IPS-11a (cell line): ENCODE results near the gene MMP24OS.
"Not testable (repeated sequence)": the region's sequence is repeated elsewhere in the genome, so short reads cannot be mapped to it uniquely, and the experiment has no call there.

Experiments
- H3K4me3 ChIP-seq: one replicate; pipeline ENCODE4 v1.5.1; 2013; ENCODE audit warnings: low read depth, low read length, control low read depth

MMP24OS gene

DNA sequence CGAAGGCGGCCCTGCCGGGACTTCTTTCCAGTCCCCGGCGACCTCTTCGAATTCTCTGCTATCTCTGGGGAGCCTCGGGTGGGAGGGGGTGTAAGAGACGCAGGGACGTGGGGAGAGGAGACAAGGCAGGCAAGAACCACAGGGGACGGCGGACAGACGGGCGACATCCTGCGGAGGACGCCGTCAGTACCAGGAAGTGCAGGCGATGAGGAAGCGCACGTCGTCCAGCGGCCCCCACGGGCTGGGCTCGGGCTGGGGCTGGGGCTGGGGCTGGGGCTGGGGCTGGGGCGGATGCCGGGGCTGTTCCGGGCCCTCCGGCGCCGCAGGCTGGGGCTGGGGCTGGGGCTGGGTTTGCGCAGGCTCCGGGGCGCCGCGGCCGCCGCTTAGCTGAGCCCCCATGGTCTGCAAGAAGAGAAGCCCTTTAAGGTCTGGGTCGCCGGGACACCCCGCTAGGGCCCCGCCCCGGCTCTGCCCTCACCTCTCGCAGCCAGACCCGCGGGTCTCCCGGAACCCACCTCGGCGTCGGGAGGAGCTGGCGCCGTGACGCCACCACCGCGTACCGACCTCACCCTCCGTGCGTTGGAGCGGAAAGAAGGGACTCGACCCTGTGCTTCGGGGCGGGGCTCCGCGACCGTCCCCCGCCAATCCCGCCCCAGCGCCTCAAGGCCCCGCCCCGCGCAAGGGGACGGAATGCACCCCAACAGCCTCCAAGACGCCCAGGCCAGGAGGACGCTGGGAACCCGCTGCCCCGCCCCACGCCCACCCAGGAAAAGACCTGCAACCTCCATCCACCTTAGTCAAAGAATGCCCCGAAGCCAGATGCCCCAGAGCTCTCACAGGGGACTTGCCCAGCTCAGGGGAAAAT, at the start of gene MMP24OS:
TSS of gene MMP24OS (minus strand) at position 592 of the 865 bp plus-strand sequence. CDS start at position 399, 193 bp downstream.
- H3K4me3 ChIP-seq = peak within 1 kb of the TSS; percentile 68

DNA sequence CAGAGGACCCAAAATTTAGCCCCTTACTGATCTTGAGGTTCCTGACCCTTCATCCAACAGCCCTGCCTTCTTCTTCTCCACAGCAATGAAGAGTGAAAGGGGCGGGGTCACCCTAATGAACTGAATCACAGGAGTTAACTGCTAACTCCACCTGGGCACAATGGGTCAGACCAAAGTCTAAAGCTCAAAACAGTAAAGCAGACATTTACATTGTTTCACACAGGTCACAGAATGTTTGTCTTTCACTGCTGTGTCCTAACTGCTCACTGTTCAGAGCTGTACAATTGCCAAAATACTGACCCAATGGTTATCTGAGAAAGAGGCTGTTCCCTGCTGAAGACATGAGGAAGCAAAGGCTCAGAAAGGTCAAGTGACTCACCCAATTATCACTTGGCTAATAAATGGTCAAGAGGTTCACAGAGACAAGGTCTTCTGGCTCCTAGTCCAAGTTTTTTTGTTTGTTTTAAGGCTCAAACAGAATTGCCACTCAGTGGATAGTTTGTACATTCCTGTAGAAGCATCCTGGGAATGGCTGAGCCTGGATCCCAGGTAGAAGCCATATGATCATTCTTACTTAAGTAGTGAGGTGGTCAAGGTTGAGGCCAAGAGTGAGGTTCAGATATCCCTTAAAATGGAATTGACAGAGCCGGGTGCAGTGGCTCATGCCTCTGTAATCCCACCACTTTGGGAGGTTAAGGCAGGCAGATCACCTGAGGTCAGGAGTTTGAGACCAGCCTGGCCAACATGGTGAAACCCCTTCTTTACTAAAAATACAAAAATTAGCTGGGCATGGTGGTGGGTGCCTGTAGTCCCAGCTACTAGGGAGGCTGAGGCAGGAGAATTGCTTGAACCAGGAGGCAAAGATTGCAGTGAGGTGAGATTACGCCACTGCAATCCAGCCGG, 49.4 kb upstream of the MMP24OS start:
- no peak overlapping the region for H3K4me3 ChIP-seq

DNA sequence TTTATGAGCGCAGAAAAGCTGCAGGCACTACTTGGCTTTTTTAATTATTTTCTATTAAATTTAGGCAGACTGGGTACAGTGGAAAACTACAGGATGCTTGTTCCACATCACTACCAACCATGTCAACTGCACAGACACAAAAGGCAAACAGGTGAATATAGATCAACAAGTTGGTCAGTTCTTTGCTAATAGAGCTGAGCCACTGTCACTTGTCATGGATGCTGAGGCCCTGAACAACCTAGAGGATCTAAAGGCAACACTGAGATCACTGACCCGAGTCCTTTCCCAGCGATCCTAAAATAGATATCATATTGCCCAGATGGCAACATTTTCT, 48.8 kb upstream of the MMP24OS start:
- no peak overlapping the region for H3K4me3 ChIP-seq

DNA sequence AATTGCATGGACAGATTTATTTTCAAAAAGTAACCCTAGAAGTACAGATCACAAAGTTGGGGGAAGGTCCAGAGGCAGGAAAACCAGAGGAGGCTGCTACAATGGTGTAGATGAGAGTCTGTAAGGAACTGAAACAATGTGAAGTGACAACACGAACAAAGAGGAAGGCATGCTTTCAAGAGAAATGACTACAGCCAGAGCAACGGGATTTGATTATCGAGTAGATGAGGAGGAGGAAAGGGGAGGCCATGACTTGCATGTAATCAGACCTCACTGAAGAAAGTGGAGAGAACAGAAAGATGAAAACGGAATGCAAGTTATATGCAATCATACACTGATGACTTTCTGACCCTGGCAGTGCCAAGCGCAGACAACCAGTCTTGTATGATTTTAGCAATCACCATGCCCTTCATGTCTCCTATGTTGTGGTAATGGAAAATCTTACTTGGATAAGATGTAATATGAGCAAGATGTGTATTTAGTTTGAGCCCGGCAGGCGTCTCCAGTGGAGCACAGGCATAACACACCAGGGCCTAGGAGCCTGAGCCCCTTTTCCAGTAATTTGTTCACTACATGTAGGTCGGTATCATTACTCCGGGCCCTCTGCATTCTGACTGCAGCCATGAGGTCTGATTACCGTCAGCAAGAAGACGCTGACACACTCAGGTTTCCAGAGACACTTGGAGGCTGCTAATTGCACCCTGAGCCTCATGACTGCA, 48.3 kb upstream of the MMP24OS start:
- no peak overlapping the region for H3K4me3 ChIP-seq

DNA sequence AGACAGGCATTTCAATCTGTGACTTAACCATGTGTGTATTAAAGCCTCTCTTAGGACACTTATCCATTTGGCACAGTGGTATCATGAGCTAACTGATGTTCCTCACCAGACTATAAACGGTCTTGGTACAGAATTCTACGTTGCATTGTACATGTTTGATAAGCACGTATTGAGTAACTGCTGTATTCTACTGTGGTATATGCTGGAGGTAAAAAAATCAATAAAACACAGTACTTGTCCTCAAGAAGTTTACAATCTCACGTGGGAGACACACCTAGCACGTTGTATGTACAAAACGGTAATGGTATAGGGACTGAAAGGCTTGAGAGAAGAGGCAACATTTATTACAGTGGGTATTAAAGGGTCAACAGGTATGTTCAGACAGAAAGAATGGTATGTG, 47.5 kb upstream of the MMP24OS start:
- no peak overlapping the region for H3K4me3 ChIP-seq

DNA sequence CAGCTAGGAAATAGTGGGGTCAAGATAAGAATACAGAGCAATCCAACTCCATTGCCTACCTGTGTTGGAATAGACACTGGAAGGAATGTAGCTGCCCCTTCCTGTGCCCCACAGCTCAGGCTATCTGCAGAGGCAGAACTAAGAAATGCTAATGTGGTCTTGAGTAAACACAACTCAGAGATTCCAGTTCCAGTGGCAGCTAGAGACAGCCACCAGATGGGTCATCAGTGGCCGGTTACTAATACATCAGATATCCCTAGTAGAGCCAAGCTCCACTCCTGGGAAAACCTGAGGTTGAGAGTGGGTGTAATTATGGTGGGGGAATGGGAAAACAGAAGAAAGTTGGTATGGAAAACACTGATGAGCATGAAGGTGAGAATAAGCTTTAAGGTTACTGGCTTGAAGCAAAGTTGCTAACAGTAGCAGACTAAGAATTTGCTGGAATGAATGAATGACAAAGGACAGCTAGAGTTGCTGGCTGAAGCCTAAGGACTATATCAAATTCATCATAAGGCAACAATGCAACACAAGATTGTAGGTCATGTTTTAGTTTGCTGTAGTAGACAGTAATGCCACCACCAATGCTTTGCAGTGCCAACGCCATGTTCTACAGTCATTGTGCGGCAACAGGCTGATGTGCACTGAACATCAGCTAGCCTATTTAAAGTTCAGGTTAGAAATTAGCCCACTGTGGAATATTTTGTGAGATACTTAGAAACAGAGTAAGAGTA, 42.6 kb upstream of the MMP24OS start:
- H3K4me3 ChIP-seq = no peak overlapping the region

DNA sequence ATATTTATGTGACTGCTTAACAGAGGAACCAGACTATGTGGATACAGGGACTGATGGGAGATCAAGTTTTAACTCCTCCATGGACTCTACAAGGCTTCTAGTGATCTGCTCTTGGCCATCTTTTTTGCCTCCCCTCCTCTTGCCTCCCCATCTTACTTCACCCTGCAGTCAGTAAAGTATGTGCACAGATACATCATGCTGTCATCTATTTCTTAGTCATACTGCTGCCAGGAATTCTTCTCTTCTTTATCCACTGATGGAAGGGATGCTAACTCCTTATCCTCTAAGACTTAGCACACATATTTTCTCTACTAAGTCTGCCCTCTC, 41.9 kb upstream of the MMP24OS start:
- H3K4me3 ChIP-seq = no peak overlapping the region

DNA sequence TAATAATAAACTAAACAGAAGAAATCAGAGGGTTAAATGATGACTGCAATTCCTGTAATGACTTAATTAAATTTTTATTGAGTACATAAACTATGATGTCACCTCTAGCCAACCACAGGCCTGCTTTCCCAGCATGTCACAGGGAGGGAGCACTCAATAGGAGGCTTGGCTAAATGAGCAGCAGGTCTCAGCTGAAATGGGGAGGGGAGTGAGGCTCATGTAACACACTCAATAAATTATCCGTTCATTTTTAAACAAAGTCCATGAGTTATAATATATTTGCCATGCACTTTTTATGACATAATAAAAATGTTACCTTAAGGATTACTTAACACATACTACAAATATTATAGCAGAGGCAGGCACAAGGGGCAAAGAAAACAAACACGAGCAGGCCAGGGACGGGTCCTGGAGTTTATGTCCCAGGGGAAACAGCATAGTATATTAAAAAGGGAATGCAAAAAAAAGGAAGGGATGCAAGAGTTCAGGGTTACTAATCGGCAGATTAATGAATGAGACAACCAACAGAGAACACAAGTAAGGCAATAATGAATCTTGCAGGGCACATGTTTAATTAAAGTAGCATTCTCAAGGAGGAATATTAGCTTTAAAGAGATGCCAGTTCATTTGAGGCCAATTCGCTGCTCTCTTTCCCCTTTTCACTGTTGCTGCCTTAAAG, 41.4 kb upstream of the MMP24OS start:
- H3K4me3 ChIP-seq = no peak overlapping the region

DNA sequence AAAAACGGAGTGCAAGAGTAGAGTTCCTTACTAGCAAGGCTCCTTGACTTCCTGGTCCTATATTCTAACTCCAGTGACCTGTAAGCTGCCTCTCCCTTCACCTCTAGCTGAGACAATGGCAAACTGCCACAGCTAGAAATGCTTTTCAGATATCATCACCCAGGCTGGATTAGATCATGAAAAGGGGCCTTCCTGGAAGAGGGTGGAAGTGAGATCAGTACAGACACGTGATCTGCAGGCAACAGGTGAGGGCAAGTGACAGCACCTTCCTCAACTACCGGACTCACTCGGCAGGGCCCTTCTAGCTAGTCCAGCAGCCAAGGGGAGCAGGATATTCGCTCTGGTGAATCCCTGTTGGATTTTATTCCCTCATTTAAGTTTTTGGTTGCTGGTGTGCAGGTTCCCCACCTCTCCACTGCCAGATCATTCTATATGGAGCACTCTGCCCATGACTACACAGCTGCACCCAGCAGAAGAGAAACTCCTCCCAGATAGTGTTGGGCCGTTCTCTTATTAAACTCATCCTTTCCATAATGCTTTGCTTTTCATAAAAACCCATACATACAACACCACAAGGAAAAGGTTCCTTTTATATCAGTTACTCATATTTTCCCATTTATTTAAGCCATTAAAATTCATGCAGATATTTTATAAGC, 40.7 kb upstream of the MMP24OS start:
- no peak overlapping the region for H3K4me3 ChIP-seq

DNA sequence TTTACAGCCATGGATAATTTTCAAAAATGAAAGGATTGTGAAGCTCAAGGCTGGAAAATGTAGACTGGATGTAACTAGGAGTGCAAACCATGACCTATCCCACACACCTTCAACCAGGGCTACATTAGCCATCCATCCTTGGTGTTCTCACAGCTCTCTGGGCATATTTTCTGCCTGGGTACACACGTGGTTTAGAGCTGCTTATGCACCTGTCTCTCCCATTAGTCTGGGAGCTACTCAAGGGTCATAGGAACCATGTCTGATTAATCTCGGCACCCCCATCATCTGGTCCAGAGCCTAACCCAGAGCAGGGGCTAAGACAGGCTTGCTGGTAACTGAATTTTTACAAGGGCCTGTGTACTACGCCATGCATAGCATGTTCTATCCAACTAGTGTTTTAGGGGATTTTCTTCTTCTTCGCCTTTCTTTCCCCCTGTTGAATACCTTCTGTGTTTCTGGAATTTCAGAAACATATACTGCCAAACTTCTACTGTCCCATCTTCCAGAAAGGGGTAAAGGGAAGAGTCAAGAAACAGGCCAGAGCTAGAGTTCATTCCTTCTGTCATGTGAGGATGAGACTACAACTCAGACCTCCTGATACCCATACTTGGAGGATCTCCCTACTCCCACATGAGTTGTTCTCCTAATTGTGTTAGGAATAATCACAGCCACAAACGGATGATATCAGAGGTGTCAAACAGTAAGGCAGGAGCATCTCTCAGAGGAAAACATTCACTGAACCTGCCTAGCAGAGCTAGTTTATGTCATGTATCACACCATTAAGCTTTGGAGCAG, 39.7 kb upstream of the MMP24OS start:
- H3K4me3 ChIP-seq = no peak overlapping the region

DNA sequence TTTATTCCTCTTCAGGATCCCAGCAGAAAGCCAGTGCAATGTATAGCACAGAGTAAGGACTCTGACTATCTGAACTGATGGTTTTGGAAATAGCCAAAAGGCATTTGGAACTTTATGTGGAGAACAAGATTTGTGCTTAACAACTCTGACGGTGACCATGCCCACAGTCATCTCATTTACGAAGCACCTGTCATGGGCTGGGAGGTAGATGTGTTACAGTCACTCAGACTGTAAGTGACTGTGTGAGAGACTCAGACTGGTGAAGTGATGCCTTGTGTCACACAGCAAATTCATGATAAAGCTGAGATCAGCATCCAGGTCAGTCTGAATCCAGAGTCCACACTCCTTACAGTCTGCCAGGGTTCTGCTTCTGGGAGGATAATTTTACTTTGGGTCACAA, 38.2 kb upstream of the MMP24OS start:
- no peak overlapping the region for H3K4me3 ChIP-seq

DNA sequence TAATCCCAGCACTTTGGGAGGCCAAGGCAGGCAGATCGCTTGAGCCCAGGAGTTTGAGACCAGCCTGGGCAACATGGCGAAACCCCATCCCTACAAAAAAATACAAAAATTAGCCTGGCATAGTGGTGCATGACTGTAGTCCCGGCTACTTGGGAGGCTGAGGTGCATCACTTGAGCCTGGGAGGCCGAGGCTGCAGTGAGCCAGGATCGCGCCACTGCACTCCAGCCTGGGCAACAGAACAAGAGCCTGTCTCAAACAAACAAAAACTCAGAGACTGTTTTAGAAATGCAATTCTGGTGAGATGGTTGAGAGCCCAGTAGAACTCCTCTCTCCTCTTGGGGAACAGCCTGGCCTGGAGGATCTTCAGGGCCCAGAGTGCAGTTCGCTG, 37.7 kb upstream of the MMP24OS start:
- not testable (repeated sequence) for H3K4me3 ChIP-seq

DNA sequence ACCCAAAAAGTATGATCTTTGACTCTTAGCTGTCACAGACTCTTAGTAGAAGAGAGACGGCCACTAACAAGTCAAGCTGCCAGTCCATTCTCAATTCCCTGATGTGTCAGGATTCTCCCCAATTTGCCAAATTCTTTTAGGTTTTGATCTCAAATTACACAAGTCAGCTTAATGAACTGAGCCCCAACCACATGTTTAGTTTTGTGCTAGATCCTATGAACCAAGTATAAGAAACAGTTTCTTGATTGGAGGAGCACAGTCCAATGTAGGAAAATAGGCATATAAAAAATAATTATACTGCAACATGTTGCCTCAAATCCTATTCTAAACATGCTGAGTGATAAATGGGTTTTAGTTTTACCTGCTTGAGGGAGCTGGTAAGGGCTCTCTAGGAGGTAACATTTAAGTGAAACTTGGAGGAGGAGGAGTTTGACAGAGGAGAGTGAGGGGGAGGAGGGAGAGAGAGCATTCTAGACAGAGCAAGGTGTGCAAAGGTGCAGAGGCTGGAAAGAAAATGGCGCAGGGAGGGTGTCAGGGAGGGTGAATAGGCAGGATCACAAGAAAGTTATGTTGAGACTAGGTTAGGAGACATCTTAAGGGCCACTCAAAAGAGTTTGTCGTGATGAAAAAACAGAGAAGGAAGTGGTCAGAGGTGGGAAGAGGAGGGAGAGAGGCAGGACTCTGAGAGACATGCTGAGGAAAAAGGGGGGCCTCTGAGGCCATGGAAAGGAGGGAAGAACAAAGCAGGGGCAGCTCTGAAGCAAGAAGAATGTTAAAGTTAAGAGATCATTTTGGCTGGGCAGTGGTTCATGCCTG, 37.1 kb upstream of the MMP24OS start:
- H3K4me3 ChIP-seq = no peak overlapping the region

DNA sequence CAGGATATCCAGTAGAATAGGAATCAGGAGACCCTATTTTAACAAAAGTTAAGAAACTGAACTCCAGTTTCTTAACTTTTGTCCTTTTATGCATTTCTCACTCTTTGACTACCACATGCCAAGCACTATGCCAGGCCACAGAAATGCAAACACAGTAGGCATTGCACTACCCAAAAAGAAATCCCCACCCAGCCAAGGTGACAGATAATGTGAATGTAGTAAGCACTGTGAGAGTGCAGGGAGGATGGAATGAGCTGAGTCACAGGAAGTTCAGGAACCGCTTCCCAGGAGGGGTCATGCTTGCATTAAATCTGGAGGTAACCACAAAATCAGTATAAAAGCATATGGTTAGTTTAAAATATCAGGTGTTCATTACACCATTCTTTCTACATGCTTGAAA, 34.4 kb upstream of the MMP24OS start:
- H3K4me3 ChIP-seq = no peak overlapping the region

DNA sequence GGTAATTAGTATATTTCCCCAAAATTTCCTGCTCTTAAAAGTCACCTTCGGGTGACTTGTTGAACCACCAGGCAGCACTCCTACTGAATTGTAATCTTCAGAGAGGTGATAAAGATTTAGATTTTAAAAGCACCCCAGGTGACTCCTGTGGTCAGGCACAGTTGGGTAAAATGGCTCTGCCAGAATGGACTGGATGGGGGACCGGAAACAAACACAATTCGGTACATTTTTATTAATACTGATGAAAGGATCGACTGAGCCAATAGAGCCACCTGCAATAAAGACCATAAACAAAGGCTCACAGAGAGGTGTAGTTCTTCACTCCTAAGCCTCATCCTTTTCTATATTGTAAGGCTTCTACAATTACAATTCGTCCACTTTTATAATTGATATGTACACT, 33.9 kb upstream of the MMP24OS start:
- no peak overlapping the region for H3K4me3 ChIP-seq

DNA sequence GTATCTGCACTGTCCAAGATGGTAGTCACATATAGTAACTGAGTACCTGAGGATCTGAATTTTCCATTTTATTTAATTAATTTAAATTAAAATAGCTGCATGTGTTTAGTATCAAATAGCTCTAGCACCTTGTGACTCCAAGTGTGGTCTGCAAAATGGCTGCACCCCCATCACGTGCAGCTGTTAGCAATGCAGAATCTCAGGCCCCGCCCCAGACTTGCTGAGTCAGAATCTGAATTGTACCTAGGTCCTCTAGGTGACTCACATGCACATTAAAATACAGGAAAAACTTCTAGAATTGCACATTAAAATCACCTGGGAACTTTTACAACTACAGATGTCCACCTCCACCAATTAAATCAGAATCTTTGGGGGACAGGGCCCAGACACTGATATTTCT, 33.5 kb upstream of the MMP24OS start:
- H3K4me3 ChIP-seq = no peak overlapping the region

DNA sequence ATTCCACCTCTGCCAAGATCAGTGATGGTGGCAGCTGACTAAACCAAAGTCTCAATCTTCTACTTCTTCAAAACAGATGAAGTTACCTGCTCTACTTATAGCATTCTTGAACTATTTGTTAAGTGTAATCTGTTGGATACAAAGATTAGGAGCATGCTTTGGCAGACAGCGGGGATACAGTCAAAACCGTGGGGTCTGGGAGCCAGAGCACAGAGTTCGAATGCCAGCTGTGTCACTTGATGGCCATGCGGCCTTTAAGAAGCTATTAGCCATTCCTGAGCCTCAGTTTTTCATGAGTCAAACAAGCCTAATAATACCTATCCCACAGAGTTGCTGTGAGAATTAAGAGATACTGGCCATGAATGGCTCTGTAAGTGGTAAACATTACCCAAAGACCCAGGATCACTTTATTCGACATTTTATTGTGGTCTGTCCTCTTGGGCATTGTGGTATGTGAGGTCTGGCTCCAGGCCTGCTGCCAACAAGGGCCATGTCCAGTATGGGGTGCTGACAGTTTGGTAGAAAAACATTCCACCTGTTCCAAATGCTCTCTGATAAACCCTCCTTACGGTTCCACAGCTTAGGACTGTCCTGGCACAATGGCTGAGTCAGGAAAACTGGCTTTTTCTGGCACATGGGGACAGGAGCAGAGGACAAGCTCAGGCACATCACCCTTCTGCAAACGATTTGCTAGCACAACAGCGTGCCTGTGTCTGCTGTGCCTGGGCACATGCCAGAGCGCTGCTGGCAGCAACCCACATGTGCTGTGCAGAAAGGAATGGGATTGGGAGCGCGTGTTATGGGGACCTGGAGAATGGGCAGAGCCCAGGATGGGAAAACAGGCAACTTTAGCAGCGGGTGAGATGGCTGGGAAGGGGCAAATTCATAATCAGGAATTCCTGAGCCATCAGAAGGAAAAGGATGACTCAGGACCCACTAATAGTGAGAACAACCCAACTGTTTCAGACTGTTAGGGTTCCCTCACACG, 30.0 kb upstream of the MMP24OS start:
- H3K4me3 ChIP-seq = no peak overlapping the region
